Activated CD4-positive, CD25-positive, alpha-beta regulatory T cell treated with anti-CD3 and anti-CD28 coated beads, Interleukin-2, amount 50 U/mL, for 16 hours (primary cell): ENCODE results near the gene CXCL16.
"Not testable (repeated sequence)": the region's sequence is repeated elsewhere in the genome, so short reads cannot be mapped to it uniquely, and the experiment has no call there.

Experiments
- DNase-seq: peaks from one replicate; pipeline ENCODE4 v3.0.0-alpha.2; 2020; ENCODE audit warnings: low read depth, low spot score

CXCL16 gene

DNA sequence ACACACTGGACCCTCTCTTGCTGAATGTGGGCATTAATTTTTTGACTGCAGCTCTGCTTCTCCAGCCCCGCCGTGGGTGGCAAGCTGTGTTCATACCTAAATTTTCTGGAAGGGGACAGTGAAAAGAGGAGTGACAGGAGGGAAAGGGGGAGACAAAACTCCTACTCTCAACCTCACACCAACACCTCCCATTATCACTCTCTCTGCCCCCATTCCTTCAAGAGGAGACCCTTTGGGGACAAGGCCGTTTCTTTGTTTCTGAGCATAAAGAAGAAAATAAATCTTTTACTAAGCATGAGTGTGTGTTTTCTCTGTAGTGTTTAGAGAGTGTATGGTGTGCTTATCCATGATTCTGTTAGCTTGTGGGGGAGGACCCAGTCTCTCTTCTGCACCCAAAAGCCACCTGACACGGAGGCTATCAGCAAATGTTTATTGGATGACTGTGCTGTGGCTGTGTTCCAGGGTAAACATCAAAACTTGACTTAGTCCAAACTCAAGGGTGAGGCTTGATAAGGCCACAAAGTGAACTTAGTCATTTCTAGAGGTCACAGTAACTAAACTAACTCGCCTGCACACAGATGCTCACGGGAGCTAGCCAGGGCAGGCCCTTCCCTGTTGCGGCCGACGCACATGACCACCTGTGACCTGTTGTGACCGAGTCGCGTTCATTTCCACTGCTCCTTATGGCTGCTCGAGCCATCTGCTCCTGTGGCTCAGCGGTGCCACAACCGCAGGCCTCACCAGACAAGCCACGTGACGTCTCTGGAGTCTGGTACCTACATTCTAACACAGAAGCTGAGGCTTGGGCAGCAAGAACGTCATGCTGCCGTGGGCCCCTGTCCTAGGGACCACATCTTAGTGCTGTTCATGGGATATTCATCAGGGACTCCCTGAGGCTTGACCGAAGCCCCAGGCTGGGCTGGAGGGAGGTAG, 18.3 kb downstream of the CXCL16 start:
- no peak for DNase-seq

DNA sequence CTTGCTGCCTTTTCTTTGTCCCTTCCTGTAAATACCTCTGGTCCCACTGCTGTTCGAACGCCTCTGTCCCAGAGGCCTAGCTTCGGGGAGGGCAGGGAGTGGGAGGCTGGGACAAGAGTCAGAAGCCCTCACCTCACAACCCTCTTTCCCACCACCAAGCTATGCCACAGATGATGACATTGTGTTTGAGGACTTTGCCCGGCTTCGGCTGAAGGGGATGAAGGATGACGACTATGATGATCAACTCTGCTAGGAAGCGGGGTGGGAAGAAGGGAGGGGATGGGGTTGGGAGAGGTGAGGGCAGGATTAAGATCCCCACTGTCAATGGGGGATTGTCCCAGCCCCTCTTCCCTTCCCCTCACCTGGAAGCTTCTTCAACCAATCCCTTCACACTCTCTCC, 18.9 kb downstream of the CXCL16 start:
- DNase-seq = no peak

DNA sequence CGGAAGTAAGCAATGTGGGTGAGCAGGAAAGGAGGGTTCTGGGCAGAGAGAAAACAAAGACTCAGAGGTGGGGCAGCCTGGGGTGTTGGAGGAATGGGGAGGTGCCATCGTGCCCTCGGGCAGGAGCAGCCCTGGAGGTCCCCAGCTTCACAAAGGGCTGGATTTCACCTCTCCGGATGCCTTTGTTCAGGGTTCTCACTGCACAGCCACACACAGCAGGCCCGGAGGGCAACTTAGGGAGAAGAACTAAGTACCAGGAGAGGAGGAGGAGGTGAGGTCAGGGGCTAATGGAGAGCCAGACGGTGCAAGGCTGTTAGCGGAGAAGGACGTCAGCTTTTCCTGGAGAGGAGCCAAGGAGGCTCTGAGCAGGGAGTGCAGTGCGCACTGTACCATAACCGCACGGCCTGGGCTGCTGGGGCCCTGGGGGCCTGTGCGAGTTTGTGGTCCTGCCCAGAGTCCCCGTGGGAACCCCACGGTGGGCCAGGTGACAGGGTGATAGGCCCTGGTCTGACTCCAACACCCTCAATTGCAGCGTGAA, 20.0 kb downstream of the CXCL16 start:
- no peak for DNase-seq

DNA sequence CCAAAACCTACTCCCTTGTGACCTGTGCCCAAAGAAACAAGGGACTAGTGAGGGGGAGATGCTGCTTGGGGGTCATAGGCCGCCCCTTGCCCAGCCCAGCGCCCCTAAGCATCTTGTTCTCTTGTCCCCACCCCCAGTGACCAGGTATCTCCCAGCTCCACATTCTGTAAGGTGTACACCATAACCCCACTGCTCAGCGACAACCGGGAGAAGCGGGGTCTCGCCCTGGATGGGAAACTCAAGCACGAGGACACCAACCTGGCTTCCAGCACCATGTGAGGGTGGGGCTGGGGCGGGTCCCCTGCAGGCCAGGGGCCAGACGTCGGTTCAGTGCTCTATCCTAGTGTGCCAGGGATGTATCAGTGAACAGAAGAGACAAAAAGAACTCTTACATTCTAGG, 20.6 kb downstream of the CXCL16 start:
- no peak for DNase-seq

DNA sequence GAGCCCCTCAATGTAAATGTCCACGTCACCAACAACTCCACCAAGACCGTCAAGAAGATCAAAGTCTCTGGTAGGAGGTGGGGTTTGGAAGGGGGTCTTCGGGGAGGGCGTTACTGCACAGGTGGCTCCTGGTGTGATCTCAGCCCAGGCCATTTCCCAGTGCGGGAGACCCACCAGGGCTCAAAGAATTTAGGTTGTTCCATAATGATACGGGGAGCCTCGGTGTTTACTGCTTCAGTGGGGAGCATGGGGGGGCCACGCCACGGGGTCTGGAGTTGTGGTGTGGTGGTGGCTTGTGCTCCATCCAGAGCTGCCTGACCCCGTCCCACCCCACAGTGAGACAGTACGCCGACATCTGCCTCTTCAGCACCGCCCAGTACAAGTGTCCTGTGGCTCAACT, 21.5 kb downstream of the CXCL16 start:
- no peak for DNase-seq

DNA sequence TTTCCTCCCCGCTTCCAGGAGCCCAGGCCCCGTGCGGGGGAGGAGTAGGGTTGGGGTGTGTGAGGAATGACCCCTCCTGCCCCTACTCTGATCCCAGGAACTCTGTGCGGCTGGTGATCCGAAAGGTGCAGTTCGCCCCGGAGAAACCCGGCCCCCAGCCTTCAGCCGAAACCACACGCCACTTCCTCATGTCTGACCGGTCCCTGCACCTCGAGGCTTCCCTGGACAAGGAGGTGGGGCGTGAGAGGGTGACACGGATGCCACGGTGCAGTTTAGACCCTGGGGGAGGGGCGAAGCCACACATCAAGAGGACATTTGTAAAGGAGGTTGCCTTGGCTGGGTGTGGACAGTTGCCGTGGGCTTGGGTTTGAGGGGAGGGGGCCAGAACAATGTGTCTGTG, 21.9 kb downstream of the CXCL16 start:
- no peak for DNase-seq

DNA sequence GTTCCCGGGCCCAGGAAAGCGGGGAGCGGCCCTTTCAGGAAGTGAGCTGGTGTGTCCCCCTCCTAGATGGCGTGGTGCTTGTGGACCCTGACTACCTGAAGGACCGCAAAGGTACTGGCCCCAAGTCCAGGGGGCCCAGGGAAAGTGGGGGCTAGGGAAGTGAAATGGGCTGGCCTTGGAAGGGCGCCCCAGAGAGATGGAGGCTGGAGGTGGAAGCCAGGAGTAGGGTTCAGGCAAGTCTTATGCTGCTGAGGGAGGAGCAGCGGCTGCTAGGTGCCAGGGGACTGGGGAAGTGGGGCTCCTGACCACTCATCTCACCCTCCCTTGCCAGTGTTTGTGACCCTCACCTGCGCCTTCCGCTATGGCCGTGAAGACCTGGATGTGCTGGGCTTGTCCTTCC, 23.6 kb downstream of the CXCL16 start:
- DNase-seq = no peak

DNA sequence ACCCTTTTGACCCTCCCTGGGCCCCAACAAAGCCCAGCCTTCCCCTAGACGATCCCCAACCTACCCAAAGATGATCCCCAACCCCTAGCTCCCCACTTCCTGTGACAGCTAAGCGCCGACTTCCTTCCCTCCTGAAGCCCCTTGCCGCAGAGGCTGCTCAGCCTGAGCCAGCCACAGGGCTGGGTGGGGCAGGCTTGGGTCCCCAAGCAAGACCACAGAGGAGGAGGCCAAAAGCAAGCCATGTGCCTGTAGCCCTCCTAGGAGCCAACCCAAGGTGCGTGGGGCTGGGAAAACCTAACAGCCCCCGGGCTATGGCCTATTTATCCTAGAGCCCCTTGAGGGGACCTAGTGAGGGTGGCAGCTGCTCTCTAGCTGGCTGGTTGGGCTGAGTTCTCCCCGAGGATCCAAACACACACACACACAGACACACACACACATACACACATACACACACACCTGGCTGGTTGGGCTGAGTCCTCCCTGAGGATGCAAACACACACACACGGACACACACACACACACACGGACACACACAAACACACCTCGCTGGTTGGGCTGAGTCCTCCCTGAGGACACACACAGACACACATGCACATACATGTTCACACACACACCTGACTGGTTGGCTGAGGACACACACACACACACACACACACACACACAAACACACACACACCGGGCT, 24.5 kb downstream of the CXCL16 start:
- no peak for DNase-seq

DNA sequence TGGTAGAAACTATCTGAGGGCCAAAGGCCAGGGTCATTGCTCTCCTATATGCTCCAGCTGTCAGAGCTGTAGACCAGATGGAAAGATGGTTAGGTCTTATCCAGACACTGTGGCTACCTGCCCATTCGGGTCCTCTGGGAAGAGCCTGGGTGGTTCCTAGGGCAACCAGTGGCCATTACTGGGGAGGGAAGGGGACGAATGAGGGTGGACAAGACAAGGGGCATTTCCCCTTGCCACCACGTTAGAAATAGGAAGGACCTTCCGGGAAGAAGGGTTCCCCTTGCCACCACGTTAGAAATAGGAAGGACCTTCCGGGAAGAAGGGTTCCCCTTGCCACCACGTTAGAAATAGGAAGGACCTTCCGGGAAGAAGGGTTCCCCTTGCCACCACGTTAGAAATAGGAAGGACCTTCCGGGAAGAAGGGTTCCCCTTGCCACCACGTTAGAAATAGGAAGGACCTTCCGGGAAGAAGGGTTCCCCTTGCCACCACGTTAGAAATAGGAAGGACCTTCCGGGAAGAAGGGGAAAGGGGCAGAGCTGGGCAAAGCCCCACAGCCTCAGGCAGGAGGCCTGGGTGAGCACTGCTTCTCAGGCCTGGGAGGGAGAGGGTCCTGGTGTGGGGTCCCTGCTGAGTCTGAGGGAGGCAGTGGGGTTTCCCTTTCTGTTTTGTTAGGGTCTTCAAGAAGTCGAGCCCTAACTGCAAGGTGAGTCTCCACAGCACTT, 25.2 kb downstream of the CXCL16 start:
- not testable (repeated sequence) for DNase-seq

DNA sequence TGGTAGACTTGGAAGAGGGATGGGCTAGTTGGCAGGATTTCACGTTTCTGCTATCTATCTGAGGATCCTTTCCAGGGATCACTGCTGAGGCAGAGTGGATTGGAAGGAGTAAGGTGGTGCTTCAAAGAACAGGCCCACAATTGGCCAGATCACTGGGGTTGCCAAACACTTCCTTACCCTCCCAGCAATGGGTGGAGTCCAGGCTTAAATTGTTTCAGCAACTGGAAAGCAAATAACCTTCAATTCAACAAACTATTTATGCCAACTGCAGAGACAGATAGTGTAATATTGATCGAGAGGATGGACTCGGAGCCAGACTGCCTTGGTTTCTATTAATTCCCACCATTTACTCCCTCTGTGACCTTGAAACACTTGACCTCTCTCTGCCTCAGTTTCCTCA, 27.2 kb downstream of the CXCL16 start:
- DNase-seq = no peak

DNA sequence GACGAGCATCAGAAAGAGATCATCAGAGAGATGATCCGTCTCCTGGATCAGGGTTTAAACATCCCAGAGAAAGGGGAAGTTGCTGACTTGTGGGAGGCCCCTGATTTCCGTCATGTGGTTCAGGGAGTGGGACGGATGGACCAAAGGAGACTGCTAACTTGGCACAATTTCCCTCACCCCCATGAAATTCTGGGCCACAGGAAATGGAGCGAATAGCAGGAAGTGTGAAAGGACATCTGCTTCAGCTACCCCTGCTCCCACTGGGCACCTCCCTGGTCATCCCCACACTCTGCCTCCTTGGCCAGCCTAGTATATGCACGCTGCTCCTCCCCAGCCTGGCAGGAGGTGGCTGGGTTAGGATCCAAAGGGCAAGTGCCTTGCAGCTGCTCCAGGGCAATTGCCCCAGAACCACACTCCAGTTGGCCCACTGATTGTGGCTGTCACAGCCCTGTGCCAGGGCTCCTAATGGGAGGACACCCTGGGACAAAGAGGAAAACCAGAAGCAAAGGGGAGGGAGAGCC, 28.0 kb downstream of the CXCL16 start:
- no peak for DNase-seq

DNA sequence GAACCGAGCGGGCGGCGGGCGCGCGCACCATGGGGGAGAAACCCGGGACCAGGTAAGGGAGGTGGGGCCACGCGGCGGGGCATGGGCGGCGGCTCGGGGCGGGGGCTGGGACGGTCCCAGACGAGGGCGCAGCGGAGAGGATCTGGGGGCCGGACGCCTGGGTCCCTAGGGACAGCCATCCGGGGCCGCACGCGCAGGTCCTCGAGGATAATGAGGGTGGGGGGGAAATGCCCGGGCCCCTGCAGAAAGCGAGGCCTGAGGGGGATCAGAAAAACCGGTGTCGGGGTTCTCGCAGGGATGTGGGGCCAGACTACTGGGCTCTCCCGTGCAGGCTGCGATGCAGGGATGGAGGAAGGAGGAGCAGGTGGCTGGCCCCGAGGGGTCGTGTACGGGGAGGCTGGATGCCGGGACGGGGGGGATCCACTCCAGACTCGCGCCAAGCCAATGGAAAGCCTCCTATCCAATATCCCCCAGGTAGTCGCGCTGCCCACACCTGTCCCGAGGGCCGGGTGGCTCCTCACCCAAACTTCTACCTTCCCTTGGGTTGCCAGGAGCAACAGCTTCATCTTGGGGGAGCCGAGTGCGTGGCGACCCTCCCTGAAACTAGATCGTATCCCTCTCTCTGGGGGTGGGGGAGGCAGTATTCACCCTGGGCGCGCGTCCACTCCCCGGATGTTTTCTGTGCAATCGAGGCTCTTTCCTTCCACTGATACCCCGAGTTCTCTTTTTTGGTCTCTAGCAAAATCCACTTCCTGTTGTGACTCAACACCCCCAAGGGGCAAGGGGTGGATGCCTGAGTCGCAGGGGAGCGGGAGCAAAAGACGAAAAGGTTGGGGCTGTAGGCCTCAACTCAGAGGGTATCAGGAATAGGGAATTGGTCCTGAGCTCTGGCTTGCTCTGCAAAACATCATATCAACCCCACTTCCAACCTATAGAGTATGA, 28.8 kb downstream of the CXCL16 start:
- peak; percentile 10 for DNase-seq

DNA sequence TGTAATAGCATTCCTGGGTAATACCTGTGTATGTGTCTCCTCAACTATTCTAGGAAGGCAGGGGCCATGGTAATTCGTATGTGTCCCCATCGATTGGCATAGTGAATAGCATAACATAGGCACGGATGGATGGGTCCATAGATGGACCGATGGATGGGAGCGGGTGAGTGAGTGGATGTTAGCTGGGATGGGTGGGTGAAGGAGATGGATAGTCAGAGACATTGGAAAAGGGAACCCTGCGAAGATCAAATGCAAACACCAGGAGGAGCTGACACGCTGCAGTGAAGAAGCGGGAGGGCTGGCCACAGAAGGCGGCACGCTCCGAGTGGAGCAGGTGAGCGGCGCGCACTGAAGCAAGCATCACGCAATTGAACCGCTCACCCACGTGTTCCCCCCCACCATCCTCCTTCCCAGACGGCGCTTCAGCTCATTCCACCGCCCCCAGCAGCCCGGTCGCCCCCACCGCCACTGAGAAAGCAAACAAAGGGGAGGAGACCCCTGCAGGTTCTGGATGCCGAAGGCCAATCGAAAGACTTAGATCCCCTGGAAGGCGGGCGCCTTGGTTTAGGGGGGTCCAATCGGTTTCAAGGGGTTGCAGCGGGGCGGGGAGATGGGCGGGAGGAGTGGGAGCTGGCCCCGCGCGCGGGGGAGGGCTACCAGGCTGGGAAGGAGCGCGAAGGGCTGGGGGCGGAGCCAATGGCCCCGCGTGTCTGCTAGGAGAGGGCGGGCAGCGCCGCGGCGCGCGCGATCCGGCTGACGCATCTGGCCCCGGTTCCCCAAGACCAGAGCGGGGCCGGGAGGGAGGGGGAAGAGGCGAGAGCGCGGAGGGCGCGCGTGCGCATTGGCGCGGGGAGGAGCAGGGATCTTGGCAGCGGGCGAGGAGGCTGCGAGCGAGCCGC, 29.7 kb downstream of the CXCL16 start, which contains the start of gene ARRB2:
Gene ARRB2 (plus strand): TSS at position 839 of the 899 bp plus-strand sequence. CDS start 90 bp downstream, outside the sequence.
- DNase-seq = peak; percentile 93

DNA sequence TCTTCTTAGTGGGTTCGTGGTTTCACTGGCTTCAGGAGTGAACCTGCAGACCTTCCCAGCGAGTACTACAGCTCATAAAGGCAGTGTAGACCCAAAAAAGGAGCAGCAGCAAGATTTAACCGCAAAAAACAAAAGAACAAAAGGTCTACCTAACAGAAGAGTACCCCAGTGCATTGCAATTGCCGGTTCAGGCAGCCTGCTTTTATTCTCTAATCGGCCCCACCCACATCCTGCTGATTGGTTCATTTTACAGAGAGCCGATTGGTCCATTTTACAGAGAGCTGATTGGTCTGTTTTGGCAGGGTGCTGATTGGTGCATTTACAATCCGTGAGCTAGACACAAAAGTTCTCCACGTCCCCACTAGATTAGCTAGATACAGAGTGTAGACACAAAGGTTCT, 31.3 kb downstream of the CXCL16 start:
- peak; percentile 15 for DNase-seq

DNA sequence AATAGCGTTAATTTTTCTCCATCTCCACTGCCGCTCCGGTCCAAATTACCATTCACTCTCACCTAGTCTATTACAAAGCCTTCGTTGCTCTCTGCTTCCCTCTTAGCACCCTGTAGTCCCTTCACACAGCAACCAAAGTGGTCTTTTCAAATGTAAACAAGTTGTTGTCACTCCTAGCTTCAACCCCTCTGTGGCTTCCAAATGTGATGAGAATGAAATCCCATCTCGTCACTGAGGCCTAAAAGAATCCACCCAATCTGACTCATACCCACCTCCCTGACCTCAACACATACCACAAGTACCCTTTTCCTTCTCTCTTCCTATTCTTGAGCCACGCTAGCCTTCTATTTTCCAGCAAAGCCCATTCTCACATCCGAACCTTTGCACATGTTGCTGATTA, 33.6 kb downstream of the CXCL16 start:
- DNase-seq = no peak

DNA sequence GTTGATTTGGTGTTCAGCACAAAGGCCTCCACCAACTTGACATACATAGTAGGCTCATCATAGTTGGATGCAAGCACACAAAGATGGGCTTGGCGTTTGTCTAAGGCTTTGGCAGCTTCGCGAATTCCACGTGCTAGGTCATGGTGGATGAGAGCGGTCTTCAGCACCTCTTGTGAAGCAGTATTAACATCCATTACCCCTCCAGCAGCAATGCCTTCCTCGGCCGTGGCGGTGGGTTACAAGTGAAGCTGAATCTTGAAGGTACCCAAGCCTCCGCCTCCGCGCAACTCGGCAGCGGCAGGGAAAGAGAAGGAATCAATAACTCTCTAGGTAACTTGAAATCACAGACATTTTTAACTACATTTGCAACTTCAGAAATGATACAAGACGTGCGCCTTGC, 34.7 kb downstream of the CXCL16 start:
- no peak for DNase-seq

DNA sequence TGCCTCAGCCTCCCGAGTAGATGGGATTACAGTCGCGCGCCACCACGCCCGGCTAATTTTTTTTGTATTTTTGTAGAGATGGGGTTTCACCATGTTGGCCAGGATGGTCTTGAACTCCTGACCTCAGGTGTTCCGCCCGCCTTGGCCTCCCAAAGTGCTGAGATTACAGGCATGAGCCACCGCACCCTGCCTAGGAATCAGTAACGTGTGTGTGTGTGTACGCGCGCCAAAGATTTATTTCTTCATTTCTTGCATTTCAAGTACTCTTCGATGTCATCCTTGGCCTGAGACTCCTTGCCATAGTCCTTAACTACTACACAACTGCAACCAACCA, 35.2 kb downstream of the CXCL16 start:
- not testable (repeated sequence) for DNase-seq

DNA sequence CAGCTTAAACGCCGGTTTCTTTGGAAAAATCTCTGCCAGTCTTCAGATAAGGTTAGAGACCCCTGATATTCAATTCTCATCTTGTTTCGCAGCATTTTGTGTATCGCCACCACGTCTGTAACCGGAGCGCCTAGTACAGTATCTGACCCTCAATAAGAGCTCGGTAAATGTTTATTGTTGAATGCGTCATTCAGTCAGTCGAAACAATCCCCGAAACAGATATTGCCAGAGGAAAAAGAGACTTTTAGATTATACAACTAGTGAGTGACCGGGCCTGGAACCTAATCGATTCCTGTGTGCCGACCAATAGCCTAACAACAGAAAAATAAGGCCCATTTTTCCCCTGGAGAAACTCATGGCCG, 36.4 kb downstream of the CXCL16 start:
- DNase-seq = no peak

DNA sequence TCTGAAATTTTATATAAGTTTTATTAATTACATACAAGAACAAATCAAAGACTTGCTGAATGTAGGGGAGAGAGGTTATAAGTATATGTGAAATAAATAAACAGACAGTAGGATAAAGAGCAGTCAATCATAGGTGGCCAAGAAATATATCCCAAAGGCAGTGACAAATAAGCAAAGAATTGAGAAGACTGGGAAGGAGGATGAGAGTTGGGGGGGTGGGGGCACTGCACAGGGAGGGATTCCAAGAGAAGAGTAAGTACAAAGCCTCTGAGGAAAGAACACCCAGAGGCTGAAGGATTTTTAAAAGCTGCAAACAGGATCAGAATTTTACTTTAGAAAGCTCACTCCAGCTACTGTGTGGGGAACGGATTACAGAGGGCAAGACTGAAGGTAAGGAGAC, 38.6 kb downstream of the CXCL16 start:
- no peak for DNase-seq
